Stimulated activated CD4-positive, alpha-beta T cell treated with anti-CD3 and anti-CD28 coated beads, Interleukin-1b, Interleukin-23, amount 100 ng/mL, for 1 hour (primary cell): ENCODE measurements around the gene C2orf69.
A peak's percentile ranks its signal among the peaks of the same experiment; 100 is the strongest.

ENCODE experiments used
- DNase-seq, 2 donors: peaks; one replicate each; pipeline ENCODE4 v3.0.0-alpha.2; 2020; ENCODE audit warnings: low read depth in 2 of 2

Gene C2orf69

DNA sequence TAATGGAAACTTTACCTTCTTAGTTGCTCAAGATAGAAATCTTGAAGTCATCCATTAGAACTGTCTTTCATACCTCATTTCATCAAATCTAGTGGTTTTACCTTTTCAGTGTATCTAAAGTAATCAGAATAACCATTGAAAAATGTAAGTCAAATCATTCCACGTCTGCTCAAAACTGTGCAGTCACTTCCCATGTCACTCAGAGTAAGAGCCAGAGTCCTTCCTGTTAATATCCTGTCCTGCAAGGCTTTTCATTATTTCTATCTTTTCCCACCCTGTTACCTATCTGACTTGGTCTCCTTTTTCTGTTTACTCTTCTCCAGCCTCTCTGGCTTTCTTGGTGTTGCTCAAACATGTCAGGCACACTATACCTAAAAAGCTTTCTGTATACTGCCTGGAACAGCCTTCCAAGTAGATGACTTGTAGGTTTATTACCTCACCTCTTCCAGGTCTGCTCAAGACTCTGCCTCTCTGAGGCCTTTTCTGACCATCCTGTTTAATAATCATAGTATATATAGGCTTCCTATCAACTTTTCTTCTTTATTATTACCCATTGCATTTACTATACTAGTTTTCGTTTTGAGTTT, 3.4 kb downstream of the C2orf69 start:
- DNase-seq = no peak

DNA sequence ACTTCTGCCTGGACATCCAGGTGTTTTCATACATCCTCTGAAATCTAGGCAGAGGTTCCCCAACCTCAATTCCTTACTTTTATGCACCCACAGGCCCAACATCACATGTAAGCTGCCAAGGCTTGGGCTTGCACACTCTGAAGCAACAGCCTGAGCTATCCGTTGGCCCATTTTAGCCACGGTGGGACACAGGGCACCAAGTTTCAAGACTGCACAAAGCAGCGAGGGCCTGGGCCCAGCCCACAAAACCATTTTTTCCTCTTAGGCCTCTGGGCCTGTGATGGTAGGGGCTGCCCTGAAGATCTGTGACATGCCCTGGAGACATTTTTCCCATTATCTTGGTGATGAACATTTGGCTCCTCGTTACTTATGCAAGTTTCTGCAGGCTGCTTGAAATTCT, 5.9 kb downstream of the C2orf69 start:
- DNase-seq = no peak

DNA sequence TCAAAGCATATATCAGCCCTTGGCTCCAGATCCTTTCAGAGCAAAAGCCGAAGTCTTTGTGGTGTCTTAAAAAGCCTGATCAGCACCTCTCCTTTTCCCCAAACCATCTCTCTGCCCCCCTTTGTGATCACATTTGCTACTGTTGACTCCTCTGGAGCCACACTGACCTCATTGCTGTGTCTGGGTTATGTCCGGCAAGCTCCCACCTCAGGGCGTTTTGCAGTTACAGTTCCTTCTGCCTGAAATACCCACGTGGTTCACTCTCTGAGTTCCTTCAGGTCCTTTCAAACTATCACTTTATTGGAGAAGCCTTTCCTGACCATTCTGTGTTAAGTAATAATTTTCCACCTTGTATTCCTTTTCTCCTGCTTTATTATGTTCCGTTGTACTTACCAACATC, 11.8 kb downstream of the C2orf69 start:
- DNase-seq = no peak

DNA sequence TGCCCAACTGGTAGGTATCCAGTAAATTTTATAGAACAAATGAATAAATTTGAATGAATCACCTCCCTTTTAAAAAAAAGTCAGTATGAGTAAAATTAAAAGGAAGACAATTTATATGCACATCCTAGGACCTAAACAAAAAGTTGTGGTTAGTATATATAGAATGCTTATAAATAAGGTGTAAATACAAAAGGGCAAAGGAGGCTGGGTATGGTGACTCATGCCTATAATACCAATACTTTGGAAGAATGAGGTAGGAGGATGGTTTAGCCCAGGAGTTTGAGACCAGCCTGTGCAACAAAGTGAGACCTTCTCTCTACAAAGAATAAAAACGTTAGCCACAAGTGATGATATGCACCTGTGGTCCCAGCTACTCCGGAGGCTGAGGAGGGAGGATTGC, 12.8 kb downstream of the C2orf69 start:
- DNase-seq = no peak

DNA sequence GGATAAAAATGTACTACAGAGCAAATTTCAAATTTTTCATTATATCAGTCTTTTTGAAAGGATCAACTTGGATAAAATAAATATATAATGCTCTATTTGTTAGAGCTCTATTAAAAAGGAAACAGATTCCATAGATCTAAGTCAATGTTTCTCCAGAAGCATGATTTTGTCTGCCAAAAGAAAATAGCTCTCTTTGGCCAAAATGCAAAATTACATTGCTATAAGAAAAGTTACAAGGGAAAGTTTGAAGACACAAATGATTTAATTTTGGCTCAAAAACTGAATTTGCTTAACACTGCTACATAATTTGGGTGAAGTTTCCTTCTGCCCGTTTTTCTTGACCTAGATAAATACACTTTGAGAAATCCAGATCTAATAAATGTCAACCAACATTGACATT, 15.7 kb downstream of the C2orf69 start:
- no peak for DNase-seq

DNA sequence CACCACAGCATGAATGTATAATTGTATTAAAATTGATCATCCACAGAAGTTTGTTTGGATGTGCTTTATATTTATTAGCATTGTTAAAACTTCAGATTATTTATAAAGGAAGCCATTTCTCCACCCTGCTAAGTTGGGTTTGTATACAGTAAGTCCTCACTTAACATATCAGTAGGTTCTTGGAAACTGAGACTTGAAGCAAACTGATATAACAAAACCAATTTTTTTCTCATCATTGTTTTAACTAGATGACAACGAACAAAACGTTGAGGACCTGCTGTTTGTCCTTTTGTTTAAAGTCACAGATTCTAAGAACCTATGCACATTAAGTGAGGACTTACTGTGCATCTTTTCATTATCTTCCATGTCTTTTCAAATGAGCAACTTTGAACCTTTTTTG, 17.1 kb downstream of the C2orf69 start:
- DNase-seq = no peak

DNA sequence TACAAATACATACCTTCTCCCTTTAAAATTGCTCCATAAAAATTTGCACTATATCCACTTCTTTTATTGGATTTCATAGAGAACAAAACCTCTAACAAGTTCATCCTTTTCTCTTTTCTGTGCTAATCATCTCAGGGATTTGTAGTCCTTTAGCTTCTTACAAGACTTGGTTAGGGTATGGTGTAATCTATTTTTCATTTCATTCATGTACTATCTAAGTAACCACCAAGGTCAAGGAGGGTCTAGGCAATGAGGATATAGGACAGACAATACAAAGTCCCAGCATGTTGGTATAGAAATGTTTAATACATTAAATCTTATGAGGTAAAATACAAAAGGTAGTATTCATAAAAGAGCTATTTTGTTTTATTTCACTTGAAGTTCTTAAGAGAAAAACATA, 17.5 kb downstream of the C2orf69 start:
- no peak for DNase-seq

DNA sequence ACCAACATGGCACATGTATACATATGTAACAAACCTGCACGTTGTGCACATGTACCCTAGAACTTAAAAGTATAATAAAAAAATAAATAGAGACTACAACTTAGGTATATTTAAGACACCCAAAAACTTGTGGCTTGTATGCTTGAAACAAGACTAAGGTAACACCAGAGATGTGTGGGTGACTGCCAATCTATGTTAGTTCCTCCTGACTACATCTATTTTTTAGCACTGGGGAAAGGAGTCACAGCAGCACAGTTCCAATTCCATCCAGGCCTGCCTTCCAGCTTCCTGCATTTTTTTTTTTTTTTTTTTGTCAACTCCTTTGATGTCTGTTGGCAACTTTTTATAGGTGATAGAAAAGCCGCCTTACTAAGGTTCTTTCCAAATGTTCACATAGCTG, 18.2 kb downstream of the C2orf69 start:
- DNase-seq = no peak

DNA sequence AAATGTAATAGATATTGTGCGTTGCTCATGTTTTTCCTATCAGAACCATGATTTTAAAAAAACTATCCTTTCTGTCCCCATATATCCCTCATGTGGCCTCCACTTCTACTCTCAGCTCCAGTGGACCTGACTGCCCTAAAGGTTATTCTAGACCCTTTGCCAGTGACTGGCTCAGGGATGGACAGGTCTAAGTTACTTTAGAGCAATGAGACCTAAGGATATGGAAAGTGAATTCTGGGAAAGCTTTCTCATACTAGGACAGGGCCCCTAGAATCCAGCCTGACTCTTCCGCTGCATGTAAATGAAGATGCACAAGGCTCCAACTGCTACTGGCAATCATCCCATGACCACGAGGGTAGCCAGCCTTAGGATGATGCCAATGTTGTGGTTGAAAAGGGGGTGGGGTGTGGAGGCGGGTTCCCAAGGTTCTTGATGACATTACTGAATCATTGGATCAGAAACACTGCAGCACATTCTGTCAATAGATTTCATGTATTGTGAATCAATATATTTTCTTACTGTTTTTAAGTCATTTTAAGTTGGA, 21.3 kb downstream of the C2orf69 start:
- no peak for DNase-seq

DNA sequence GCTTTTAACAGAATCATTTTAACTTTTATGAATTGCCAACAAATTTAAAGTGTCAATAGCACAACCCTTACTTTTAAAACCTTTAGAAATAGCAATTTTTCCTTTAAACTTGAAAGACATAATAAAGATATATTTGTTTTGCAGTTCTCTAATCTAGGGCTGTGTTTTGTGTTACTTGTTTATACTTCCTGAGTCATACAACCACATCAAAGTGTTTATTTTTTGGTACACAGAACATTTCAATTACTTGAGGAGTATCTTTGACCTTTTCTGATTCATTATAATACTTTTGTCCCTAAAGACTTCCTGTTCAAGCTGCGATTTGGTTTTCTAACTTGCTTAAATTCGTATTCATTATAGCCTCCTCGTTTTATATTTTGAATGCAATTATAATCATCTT, 22.4 kb downstream of the C2orf69 start:
- DNase-seq = no peak

DNA sequence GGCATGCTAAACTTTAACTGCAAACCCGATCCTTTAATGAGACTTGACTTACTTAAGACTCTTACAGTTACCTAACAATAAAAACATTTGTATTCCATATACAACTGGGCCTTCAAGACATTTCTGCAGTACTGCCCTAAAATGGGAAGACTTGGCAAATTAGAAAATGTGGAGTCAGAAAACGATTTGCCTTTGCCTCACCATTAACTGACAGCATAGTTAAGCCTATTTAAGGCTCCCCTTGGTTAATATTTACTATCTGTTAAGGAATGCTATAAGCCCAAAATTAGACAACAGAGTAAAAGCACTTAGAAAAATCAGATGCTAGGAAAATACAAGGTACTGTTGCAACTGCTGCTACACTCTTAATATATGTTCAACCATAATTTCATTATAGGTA, 25.5 kb downstream of the C2orf69 start:
- DNase-seq = no peak

DNA sequence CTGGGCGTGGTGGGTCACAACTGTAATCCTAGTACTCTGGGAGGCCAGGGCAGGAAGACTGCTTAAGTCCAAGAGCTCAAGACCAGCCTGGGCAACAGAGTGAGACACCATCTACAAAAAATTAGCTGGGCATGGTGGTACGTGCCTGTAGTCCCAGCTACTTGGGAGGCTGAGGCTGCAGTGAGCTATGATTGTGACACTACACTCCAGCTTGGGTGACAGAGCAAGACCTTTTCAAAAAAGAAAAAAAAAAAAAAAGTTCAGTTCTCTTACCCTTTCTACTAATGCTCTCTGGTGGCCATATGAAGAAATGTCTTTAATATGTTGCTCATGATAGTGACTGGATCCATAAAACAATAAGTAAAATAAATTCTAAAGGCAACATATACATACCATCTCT, 29.3 kb downstream of the C2orf69 start:
- DNase-seq = no peak

DNA sequence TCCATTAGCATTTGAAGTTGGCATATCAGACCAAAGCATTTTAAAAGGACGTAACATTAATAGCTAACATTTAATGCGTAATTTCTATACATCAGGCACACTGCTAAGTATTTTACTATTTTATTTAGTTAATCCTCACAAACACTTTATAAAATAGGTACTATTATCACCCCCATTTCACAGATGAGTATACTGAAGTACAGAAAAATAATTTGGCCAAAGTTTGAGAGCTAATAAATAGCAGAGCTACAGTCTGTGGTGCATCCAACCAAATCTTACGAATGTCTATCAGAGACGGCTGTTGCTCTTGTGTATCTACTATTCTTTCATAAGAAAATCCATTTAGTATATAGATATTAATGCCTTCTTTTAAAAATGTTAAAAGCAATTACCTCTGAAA, 32.3 kb downstream of the C2orf69 start:
- no peak for DNase-seq

DNA sequence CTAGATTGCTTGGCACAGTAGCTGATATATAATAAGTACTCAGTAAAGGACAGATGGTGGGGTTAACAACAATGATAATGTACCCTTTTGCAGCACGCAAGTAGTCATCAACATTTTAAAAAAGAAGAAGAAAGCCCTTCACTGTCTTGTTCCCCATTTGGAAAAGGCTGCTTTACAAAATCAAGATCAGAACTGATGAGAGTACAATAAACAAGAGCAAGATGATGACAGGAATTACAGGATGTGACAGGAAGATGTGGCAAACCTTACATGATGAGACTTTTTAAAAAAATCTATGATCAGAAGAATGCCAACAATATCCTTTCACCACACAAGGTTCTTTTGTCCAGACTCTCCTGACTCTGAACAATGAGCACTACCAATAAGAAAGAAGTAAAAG, 35.1 kb downstream of the C2orf69 start:
- DNase-seq = no peak

DNA sequence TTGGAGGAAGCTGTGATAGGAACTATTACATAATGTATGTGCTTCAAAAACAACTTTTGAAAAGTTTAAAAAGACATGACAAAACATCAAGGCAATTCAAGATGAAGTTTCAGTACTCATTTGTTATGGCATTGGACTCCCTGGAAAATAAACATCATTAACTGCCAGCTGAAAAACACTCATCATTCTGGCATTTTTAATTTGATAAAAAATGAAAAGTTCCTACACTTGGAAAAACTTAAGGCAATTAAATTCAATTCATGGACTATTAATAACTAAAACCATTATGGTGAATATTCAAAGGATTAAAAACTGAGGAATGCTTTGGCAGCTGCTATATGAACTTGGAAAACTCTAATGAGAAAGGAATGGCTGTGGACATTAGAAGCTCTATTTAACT, 35.7 kb downstream of the C2orf69 start:
- no peak for DNase-seq

DNA sequence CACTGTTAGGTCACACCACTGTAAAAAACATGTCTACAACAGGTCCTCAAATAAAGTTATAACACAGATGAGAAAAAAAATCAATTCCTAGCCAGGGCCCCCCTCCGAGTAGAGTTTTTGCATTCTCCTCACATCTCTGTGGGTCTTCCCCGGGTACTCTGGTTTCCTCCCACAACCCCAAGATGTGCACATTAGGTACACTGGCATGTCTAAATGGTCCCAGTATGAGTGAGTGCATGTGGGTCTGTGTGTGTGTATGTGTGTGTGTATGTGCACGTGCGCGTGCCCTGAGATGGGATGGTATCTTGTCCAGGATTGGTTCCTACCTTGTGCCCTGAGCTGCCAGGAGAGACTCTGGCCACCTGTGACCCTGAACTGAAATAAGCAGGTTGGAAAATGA, 39.3 kb downstream of the C2orf69 start:
- DNase-seq = no peak

DNA sequence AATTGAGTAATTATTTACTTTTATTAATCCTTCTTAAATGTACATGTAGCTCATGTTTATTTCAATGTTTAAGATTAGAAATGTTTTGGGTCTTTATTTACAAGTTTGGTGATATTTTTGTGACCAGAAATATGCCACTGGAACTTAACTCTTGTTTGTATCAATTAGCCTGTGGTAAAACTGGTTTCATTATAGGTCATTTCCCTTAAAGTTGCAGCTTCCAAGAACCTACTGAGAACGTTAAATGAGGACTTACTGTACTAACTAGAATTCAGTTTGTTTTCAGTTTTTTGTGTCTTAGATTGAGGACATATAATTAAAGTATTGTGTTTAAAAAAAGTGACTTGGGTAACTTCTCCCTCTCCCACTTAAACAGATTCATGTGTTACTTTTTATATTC, 39.9 kb downstream of the C2orf69 start:
- no peak for DNase-seq

DNA sequence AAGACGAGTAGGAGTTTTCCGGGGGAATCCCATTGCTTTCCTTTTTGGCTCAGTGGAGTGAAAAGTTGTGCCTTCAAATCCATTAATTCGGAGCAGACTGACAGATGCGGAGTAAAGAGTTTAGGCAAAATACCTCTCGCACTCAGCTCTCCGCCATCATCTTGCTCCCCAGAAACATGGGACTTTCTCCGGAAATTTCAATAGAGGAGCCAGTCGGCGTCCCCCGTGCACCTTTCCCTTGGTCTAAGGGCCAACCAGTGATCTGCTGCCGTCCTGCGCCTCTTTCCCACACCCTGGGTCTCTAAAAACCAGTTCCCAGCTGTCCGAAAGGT, 43.9 kb downstream of the C2orf69 start:
- no peak for DNase-seq

DNA sequence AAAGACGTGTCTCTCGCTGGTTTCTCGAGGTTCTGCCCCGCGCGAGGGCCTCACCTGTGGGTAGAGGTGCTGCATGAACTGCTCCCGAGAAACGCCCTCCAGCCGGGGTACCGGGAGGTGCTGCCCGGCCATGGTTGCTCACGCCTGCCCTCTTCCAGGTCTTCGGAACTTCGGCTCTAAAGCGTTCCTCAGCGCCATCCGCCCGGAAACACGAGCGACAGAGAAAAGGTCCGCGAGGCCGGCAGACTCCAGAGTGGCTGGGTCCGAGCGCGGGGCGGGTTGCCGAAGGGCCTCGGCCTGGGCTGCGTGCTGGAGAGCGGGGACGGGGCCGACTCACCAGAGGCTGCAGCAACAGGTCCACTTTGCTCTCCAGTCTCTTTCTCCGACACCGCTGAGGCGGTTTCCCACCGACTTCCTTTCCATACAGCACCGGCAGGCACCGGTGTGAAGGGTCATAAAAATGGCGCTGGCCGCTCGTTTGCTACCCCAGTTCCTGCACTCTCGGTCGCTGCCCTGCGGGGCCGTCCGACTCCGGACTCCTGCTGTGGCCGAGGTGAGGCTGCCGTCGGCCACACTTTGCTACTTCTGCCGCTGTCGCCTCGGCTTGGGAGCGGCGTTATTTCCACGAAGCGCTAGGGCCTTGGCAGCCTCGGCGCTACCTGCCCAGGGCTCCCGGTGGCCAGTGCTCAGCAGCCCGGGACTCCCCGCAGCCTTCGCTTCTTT, 44.4 kb downstream of the C2orf69 start, which contains the start of the genes MAIP1 and TYW5:
TSS of gene MAIP1 (plus strand) at position 244 of the 723 bp plus-strand sequence. CDS start at position 461, 217 bp downstream.
TSS of gene TYW5 (minus strand) at position 153 of the 723 bp plus-strand sequence. CDS start at position 132, 21 bp downstream.
- DNase-seq = peak; percentile 34 to 57

DNA sequence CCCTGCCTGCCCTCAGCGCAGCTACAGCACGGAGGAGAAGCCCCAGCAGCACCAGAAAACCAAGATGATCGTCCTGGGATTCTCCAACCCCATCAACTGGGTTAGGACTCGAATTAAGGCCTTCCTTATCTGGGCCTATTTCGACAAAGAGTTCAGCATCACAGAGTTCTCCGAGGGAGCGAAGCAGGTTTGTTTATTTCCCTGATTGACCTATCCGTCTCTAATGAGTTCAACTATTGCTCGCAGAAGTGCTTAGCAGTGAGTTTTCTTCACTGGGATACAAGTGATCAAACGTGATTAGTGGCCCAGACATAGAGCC, 44.9 kb downstream of the C2orf69 start:
- DNase-seq = no peak

DNA sequence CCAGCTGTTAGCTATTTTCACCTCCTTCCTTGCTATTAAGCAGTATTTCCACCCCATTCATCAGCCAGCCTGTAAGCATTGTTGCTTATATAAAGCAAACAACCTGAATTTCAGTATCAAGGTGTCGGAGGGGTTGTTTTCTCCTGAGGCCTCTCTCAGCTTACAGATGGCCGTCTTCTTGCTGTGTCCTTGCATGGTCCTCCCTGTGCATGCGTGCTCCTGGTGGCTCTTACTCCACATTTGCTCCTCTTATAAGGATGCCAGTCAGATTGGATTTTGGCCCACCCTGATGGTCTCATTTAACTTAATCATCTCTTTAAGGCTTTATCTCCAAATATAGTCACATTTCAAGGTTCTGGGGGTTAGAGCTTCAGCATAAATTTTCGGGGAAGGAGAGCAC, 46.9 kb downstream of the C2orf69 start:
- DNase-seq = no peak

DNA sequence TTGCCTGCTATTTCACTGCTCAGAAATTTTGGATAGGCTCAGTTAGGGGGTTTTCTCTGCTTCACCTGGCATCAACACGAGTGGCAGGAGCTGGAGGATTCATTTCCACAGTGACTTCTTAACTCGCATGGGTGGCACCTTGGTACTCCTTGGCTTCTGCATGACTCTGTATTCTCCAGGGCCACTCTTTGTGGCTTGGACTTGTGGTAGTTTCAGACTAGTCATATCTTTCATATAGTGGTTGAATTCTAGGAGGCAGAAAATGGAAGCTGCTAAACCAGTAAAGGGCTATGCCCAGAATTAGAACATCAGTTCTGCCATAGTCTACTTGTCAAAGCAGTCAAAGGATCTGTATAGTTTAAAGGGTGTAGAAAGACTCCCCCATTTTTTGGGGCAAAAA, 51.1 kb downstream of the C2orf69 start:
- no peak for DNase-seq

DNA sequence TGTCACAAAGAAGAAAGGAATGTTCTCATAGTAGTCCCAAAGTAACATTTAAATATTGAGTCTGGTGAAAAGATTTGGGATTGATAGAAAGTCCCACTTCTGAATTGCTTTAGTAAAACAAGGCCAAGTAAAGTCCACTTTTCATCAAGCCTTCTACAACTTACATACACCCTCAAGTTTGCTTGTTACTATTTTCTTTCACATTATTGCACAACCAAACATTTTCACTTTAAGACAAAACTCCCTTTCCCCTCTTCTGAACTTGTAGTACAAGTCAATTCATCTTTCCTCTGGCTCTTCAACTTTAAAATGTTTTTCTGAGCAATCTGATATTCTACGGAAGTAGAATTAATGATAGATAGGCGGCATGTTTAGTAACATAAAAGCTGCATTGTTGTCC, 55.3 kb downstream of the C2orf69 start:
- DNase-seq = no peak

DNA sequence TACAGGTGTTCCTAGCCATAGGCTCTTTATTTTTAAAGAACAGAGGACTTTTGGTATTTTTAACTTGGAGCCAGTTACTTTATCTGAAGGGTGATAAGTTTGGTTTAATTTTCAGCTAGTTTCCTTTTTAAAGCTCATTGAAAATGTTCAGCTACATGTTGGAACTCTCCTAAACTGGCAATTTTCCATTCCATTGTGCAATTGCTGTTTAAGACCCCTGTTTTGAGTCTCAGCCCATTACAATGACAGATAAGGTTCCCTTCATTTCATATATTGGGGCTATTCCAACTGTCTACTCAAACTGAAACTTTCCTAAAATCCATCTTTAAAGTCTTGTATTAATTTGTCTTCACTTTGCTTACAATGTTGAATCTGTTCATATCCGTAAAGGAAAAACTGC, 55.9 kb downstream of the C2orf69 start:
- DNase-seq = no peak
